ENCODE results near the gene ALKBH6. TPM values are rescaled to one million over a fixed set of nuclear protein-coding genes. Genes with fewer than 3 reads are reported as not detected.
"Not testable (repeated sequence)": the region's sequence is repeated elsewhere in the genome, so short reads cannot be mapped to it uniquely, and the experiment has no call there.

ALKBH6 gene
- total RNA-seq, 6 donors from 2014 or later, result 22.3 to 95.3 (median 32.6) TPM

- H3K27me3 ChIP-seq, result no peaks in the 10 kb centered on the region
- TF ChIP-seq POLR2A (IDR thresholded peaks at IDR 0.05), result no peak
- H3K4me3 ChIP-seq, result no peak overlapping the region
- ATAC-seq (ENCODE audit: low FRiP score in 2 of 2), result no peak
- DNase-seq, result no peak
- no peaks in the 10 kb centered on the region for H3K36me3 ChIP-seq
- H3K27ac ChIP-seq, result no peak overlapping the region
- peaks cover 7 to 20% (median 14%) of the 10 kb centered on the region in 4 donors for H3K4me1 ChIP-seq
- H3K9me3 ChIP-seq, result no peaks in the 10 kb centered on the region
- 76 to 82% methylated on average over 3 of the region's 3 CpGs for WGBS, 2 donors
These were observed 37.2 kb upstream of the ALKBH6 start for GRCh38 chr19:36051236-36051635.

DNA sequence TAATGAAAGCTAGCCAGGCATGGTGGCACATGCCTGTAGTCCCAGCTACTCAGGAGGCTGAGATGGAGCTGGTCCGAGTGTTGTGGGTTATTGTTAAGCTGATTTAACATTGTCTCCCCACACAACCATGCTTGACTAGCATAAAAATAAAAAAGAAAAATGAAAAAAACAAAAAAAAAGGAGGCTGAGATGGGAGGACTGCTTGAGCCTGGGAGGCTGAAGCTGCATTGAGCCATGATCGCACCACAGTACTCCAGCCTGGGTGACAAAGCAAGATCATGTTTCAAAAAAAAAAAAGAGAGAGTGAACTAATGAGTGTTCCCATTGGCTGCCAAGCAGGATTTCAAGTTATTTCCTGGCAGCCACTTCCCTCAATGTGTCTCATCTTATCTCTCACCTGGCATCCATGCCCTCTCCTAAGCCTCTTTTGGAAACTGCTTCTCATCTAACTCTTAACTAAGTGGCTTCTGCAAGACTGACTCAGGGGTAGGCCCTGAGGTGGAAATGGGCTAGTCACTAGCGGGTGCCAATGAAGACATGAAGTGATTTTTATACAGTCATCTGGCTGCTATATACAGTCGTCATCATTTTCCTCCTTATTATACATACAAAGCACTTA lies 35.2 kb upstream of the ALKBH6 start:
- DNase-seq (no peak), ATAC-seq (ENCODE audit: low FRiP score in 2 of 2) (no peak)
- H3K36me3 ChIP-seq, result no peaks in the 10 kb centered on the region
- TF ChIP-seq POLR2AphosphoS5 (IDR thresholded peaks at IDR 0.05), result no peak
- TF ChIP-seq EP300 (IDR thresholded peaks at IDR 0.05), result no peak
- no peak for TF ChIP-seq CTCF (IDR thresholded peaks at IDR 0.05)
- TF ChIP-seq POLR2A (IDR thresholded peaks at IDR 0.05), result no peak
- H3K27ac ChIP-seq, result no peak overlapping the region
- 92 to 96% methylated on average over 4 of the region's 4 CpGs for WGBS, 2 donors
- no peak overlapping the region for H3K4me3 ChIP-seq
- H3K4me1 ChIP-seq, result peaks cover 0 to 11% (median 5%) of the 10 kb centered on the region in 4 donors
- H3K9me3 ChIP-seq, result no peaks in the 10 kb centered on the region
- no peaks in the 10 kb centered on the region for H3K27me3 ChIP-seq

- DNase-seq, result no peak
- peaks cover 0 to 4% (median 1%) of the 10 kb centered on the region in 4 donors for H3K4me1 ChIP-seq
- no peak for ATAC-seq (ENCODE audit: low FRiP score in 2 of 2)
- no peaks in the 10 kb centered on the region for H3K36me3 ChIP-seq
- H3K4me3 ChIP-seq, result no peak overlapping the region
- TF ChIP-seq CTCF (IDR thresholded peaks at IDR 0.05), result no peak
- no peak for TF ChIP-seq EP300 (IDR thresholded peaks at IDR 0.05)
- no peak for TF ChIP-seq POLR2A (IDR thresholded peaks at IDR 0.05)
- TF ChIP-seq POLR2AphosphoS5 (IDR thresholded peaks at IDR 0.05), result no peak
- H3K27ac ChIP-seq, result no peak overlapping the region
- H3K9me3 ChIP-seq, result no peaks in the 10 kb centered on the region
- no peaks in the 10 kb centered on the region for H3K27me3 ChIP-seq
These were observed 33.8 kb upstream of the ALKBH6 start for GRCh38 chr19:36047835-36048234.

DNA sequence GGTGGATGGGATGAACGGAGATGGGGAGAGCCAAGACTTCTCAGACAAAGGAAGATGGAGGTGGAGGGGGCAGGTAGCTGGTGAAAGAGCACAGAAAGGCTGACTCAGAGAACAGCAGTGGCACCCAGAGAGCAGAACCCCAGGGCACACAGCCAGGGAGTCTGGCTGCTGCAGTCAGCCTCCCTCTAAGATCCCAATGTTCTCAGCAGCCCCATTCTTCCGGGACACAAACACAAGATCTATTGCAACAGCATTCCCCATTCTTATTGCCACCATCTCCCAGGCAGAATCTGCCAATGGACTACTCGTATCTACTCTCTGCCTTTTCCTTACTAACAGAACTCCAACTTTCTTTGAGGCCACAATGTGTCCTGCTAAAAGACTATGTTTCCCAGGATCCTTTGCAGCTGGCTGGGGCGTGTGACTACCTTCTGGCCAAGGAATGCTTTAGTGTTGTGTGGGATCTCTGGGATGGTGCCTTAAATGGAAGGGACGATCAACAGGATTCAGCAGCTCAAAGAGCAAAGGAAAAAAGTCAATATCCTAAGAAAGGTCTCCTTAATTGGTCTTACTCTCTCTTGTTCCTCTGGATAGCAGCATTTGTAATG lies 32.5 kb upstream of the ALKBH6 start:
- DNase-seq (no peak), ATAC-seq (ENCODE audit: low FRiP score in 2 of 2) (no peak)
- Histone ChIP-seq H3K27me3 (no peaks in the 10 kb centered on the region), H3K36me3 (no peaks in the 10 kb centered on the region), H3K4me1 (peaks cover 0 to 10% (median 1%) of the 10 kb centered on the region in 4 donors), H3K4me3 (no peak overlapping the region), H3K9me3 (no peaks in the 10 kb centered on the region), H3K27ac (no peak overlapping the region)
- TF ChIP-seq POLR2A (IDR thresholded peaks at IDR 0.05) (no peak), POLR2AphosphoS5 (IDR thresholded peaks at IDR 0.05) (no peak), EP300 (IDR thresholded peaks at IDR 0.05) (no peak)
- WGBS, 2 donors, result 94% methylated on average over 5 of the region's 5 CpGs

GRCh38 chr19:36043952-36044351 lies 29.9 kb upstream of the ALKBH6 start:
- Histone ChIP-seq H3K4me1 (peaks cover 0 to 11% (median 4%) of the 10 kb centered on the region in 4 donors), H3K27me3 (no peaks in the 10 kb centered on the region), H3K4me3 (no peak overlapping the region), H3K36me3 (peaks cover 0 to 9% (median 3%) of the 10 kb centered on the region in 4 donors), H3K27ac (no peak overlapping the region), H3K9me3 (no peaks in the 10 kb centered on the region)
- TF ChIP-seq EP300 (IDR thresholded peaks at IDR 0.05) (no peak), POLR2A (IDR thresholded peaks at IDR 0.05) (no peak), CTCF (IDR thresholded peaks at IDR 0.05) (no peak), POLR2AphosphoS5 (IDR thresholded peaks at IDR 0.05) (no peak)
- 96 to 100% methylated on average over 2 of the region's 2 CpGs for WGBS, 2 donors
- ATAC-seq (ENCODE audit: low FRiP score in 2 of 2) (no peak), DNase-seq (no peak)

GRCh38 chr19:36041831-36042230 lies 27.8 kb upstream of the ALKBH6 start:
- TF ChIP-seq POLR2A (IDR thresholded peaks at IDR 0.05), result no peak
- TF ChIP-seq EP300 (IDR thresholded peaks at IDR 0.05), result no peak
- no peak for TF ChIP-seq POLR2AphosphoS5 (IDR thresholded peaks at IDR 0.05)
- TF ChIP-seq CTCF (IDR thresholded peaks at IDR 0.05), result no peak
- Histone ChIP-seq H3K27me3 (no peaks in the 10 kb centered on the region), H3K27ac (no peak overlapping the region), H3K9me3 (no peaks in the 10 kb centered on the region), H3K36me3 (peaks cover 0 to 9% (median 3%) of the 10 kb centered on the region in 4 donors), H3K4me3 (no peak overlapping the region), H3K4me1 (peaks cover 0 to 11% (median 4%) of the 10 kb centered on the region in 4 donors)
- WGBS, 2 donors, result 16 to 22% methylated on average over 3 of the region's 3 CpGs
- DNase-seq (no peak), ATAC-seq (ENCODE audit: low FRiP score in 2 of 2) (peak; percentile 42 to 78)

- H3K9me3 ChIP-seq; H3K36me3 ChIP-seq; ATAC-seq (ENCODE audit: low FRiP score in 2 of 2); DNase-seq; H3K4me3 ChIP-seq; H3K27me3 ChIP-seq: not testable (repeated sequence)
- WGBS, 2 donors, result 86% methylated on average over 6 of the region's 6 CpGs
- Histone ChIP-seq H3K27ac (peak overlapping the region in 1 of 4 donors; percentile 16), H3K4me1 (peaks cover 0 to 11% (median 4%) of the 10 kb centered on the region in 4 donors)
These were observed 27.1 kb upstream of the ALKBH6 start for GRCh38 chr19:36041092-36041491.
